ENCODE data around the gene RPL35.
A peak's percentile ranks its signal among the peaks of the same experiment; 100 is the strongest.

Gene RPL35

GRCh38 chr9:124814164-124814535 lies 47.6 kb downstream of the RPL35 start:
- no peak for DNase-seq

DNA sequence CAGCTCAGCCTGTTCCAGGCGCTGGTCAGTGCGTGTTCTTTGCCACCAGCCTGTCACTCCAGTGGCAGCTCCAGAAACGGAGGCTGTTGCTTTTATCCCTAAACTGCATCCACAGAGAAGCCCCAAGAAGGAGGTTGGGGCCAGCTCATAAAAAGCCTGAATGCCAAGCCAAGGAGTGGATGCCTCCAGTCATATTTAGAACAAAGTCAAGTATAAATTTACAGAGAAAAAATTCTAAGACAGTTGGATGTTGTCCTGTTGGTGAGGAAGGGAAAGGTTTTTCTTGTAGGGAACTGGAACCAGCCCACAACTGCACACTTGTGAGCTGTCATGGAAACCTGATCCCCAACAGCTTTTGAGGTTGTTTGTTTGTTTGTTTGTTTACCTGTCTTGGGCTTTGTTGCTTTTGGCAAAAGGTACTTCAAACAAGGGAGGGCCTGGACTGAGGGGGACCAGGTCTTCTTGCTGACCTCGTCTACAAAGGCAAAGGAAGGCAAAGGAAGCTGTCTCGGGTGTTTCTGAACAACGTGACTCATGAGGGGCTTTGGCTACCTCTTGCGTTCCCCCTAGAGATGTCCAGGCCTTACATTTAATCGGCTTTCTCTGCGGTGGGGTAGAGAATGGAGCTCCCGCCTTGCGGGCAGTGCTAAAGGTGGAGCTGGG lies 48.1 kb downstream of the RPL35 start:
- no peak for DNase-seq

GRCh38 chr9:124813041-124813440 lies 48.7 kb downstream of the RPL35 start:
- DNase-seq = no peak

GRCh38 chr9:124812441-124812876 lies 49.3 kb downstream of the RPL35 start:
- peak; percentile 39 for DNase-seq

DNA sequence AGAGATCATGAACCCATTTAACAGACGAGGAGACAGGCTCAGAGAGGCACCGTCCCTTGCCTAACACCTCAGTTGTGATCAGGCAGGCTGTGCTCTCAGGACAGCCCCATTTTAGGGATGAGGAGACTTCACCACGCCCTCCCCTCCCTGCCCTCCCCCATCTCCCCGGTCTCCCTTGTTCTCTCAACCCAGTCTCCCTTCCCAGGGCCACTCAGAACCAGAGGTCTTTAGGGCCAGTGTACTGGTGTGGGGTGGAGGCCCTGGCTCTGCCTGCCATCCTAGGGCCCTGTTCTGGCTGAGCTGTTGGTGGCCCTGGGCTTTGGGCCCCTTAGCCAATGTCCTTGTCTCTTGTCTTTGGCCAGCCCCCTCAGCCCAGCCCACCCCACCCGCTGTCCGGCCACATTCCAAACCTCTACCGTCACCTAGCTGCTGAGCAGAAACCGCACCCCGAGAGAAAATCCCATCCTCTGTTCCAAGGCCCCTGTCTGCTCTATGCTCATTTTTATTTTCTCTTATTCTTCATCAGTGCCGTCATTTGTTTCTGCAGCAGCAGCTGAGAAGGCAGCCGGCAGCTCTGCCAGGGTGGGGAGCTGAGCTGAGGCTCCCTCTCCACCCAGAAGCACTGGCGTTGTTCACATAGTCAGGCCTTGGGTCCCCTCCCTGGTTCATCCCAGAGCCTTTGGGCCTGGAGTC lies 50.9 kb downstream of the RPL35 start:
- no peak for DNase-seq

DNA sequence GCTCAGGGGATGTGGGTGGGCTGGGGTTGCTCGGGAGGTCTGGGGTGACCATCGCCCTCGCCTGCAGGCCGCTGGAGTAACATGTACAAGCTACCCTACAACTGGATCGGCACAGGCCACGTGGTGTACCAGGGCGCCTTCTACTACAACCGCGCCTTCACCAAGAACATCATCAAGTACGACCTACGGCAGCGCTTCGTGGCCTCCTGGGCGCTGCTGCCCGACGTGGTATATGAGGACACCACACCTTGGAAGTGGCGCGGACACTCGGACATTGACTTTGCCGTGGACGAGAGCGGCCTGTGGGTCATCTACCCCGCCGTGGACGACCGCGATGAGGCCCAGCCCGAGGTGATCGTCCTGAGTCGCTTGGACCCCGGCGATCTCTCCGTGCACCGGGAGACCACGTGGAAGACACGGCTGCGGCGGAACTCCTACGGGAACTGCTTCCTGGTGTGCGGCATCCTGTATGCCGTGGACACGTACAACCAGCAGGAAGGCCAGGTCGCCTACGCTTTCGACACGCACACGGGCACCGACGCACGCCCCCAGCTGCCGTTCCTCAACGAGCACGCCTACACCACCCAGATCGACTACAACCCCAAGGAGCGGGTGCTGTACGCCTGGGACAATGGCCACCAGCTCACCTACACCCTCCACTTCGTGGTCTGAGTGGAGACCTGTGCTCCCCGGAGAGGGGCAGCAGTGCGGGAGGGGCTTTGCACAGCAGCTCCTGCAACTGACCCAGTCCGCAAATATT lies 51.8 kb downstream of the RPL35 start:
- no peak for DNase-seq

- no peak for DNase-seq
Observed at GRCh38 chr9:124809211-124809610, 52.5 kb downstream of the RPL35 start.

DNA sequence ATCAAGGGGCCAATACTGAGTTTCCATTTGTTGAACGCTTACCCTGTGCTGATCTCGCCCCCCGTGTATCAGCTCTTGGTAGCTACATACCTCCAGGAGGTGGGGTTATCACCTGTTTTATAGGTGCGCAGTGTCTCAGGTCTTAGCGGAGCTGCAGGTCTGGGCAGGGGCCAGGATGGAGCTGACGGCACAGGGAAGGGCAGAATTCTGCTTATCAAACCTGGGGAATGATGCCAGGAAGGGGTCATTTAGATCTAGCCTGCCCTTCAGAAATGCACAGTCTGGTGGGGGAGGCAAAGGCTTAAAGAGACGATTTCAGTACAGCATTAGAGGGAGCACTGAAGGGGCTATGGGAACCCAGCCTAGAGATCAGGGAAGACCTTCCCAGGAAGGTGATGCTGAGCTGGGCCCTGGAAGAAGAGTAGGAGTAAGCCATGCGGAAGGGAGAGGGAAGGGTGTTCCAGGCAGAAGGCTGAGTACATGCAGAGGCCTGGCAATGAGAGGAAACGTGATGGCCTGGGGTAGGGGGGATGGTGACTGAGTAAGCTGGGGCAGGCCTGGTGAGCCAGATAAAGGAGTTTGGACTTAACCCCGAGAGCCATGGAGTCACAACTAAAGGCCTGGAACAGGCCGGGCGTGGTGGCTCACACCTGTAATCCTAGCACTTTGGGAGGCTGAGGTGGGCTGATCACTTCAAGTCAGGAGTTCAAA lies 53.4 kb downstream of the RPL35 start:
- DNase-seq = no peak
